Body of pancreas (tissue), 4 donors: ENCODE results near the gene DYRK1A.

ENCODE experiments used
- CTCF ChIP-seq, 7 experiments: fragments of 450-650 bp in 4 of 7; fragments of 200-600 bp in 3 of 7; sonication (generic) in 3 of 7; IDR thresholded peaks; one replicate each; pipeline ENCODE4 v1.5.1; 2016 to 2019; ENCODE audit warnings: antibody characterized with exemption in 7 of 7
- POLR2A ChIP-seq, 3 donors: fragments of 450-650 bp; IDR thresholded peaks; one replicate each; pipeline ENCODE4 v1.6.1; 2016; ENCODE audit warnings: antibody characterized with exemption in 3 of 3, mild to moderate bottlenecking in 2 of 3

- TF ChIP-seq CTCF (IDR thresholded peaks at IDR 0.05): no peak
- no peak for TF ChIP-seq POLR2A (IDR thresholded peaks at IDR 0.05)
Observed at GRCh38 chr21:37425001-37425400, 58.4 kb downstream of the DYRK1A start.
